GM12891 (cell line): ENCODE results near the gene KCNJ4.

ENCODE experiments used
- POLR2A ChIP-seq: IDR thresholded peaks from 2 replicates; pipeline ENCODE4 v1.6.1; 2011; ENCODE audit warnings: low read depth, low read length, control low read depth
- POLR2AphosphoS5 ChIP-seq: IDR thresholded peaks from 2 replicates; pipeline ENCODE4 v1.6.1; 2011; ENCODE audit warnings: low read depth, low read length, control low read depth
- TAF1 ChIP-seq: IDR thresholded peaks from 2 replicates; pipeline ENCODE4 v1.6.1; 2011; ENCODE audit warnings: low read depth, low read length, control low read depth

- TF ChIP-seq POLR2AphosphoS5, result no peak
- TF ChIP-seq POLR2A, result no peak
- TF ChIP-seq TAF1, result no peak
Observed at GRCh38 chr22:38477585-38477984, 22.6 kb upstream of the KCNJ4 start.
